DOHH2 (cell line): Measurements from ENCODE around the gene KIRREL3.

Experiments used
- H3F3A ChIP-seq: fragments of 200-600 bp; sonication (generic), shearing (Covaris generic); 2 replicates; pipeline ENCODE4 v1.6.0; 2016; ENCODE audit warnings: antibody characterized with exemption, mild to moderate bottlenecking; ENCODE audit not compliant: control insufficient read depth, insufficient read depth
- H3K27ac ChIP-seq: fragments of 200-600 bp; sonication (generic); 2 replicates; pipeline ENCODE4 v1.5.1; 2014; ENCODE audit warnings: low read depth, mild to moderate bottlenecking, low read length, moderate library complexity
- H3K27me3 ChIP-seq: fragments of 200-600 bp; sonication (generic); 2 replicates; pipeline ENCODE4 v1.6.1; 2014; ENCODE audit warnings: mild to moderate bottlenecking, low read length, mixed read lengths; ENCODE audit not compliant: control insufficient read depth
- H3K36me3 ChIP-seq: fragments of 200-600 bp; sonication (generic); 2 replicates; pipeline ENCODE4 v1.6.1; 2014; ENCODE audit warnings: mild to moderate bottlenecking, low read length, moderate library complexity, mixed read lengths; ENCODE audit not compliant: control insufficient read depth
- H3K4me1 ChIP-seq: fragments of 200-600 bp; sonication (generic); 2 replicates; pipeline ENCODE4 v1.6.1; 2014; ENCODE audit warnings: mild to moderate bottlenecking, low read length, mixed read lengths; ENCODE audit not compliant: control insufficient read depth
- H3K4me2 ChIP-seq: fragments of 200-600 bp; sonication (generic); 2 replicates; pipeline ENCODE4 v1.6.0; 2014; ENCODE audit warnings: mild to moderate bottlenecking, low read length, moderate library complexity
- H3K4me3 ChIP-seq: fragments of 200-600 bp; sonication (generic); 2 replicates; pipeline ENCODE4 v1.5.1; 2014; ENCODE audit warnings: mild to moderate bottlenecking, low read length, mixed read lengths
- H3K79me2 ChIP-seq: fragments of 200-600 bp; sonication (generic); 2 replicates; pipeline ENCODE4 v1.6.1; 2014; ENCODE audit warnings: mild to moderate bottlenecking, low read length, mixed read lengths; ENCODE audit not compliant: control insufficient read depth
- H3K9me2 ChIP-seq: fragments of 200-600 bp; sonication (generic); replicated peaks from 2 replicates; pipeline ENCODE4 v1.6.1; 2014; ENCODE audit warnings: mild to moderate bottlenecking, low read length, mixed read lengths; ENCODE audit not compliant: control insufficient read depth
- H3K9me3 ChIP-seq: fragments of 200-600 bp; sonication (generic); 2 replicates; pipeline ENCODE4 v1.6.1; 2014; ENCODE audit warnings: antibody characterized with exemption, low read length, mixed read lengths; ENCODE audit not compliant: control insufficient read depth, insufficient read depth
- H4K20me1 ChIP-seq: fragments of 200-600 bp; sonication (generic); 2 replicates; pipeline ENCODE4 v1.6.0; 2014; ENCODE audit warnings: low read depth, mild to moderate bottlenecking, antibody characterized with exemption, low read length, moderate library complexity; ENCODE audit not compliant: control insufficient read depth, insufficient read depth
- CTCF ChIP-seq: fragments of 200-600 bp; sonication (generic); IDR thresholded peaks from one replicate; pipeline ENCODE4 v1.5.1; 2014; ENCODE audit warnings: antibody characterized with exemption, mild to moderate bottlenecking, low read depth, low read length; ENCODE audit not compliant: poor library complexity, severe bottlenecking
- EZH2phosphoT487 ChIP-seq: fragments of 200-600 bp; sonication (generic); IDR thresholded peaks from 2 replicates; pipeline ENCODE4 v1.6.1; 2017; ENCODE audit warnings: borderline replicate concordance, mild to moderate bottlenecking, antibody characterized with exemption, low read length, moderate library complexity, mixed read lengths

The KIRREL3 gene

GRCh38 chr11:126518071-126518971 is 482.2 kb downstream of the KIRREL3 start:
- Histone ChIP-seq H3K9me3 (no peaks in the 10 kb centered on the region), H3K27me3 (no peaks in the 10 kb centered on the region; the same call in 1 of the 2 replicates), H3F3A (no peaks in the 10 kb centered on the region), H3K9me2 (no peaks in the 10 kb centered on the region), H4K20me1 (no peaks in the 10 kb centered on the region), H3K4me3 (no peak overlapping the region), H3K4me1 (no peaks in the 10 kb centered on the region), H3K4me2 (no peak overlapping the region), H3K27ac (no peak overlapping the region), H3K79me2 (no peaks in the 10 kb centered on the region), H3K36me3 (no peaks in the 10 kb centered on the region)
- no peak for TF ChIP-seq EZH2phosphoT487
- no peak for TF ChIP-seq CTCF

GRCh38 chr11:126515501-126515900 is 485.1 kb downstream of the KIRREL3 start:
- H3K4me1 ChIP-seq: no peaks in the 10 kb centered on the region
- H3K27ac ChIP-seq: no peak overlapping the region
- no peaks in the 10 kb centered on the region for H3F3A ChIP-seq
- H3K4me2 ChIP-seq: no peak overlapping the region
- no peak for TF ChIP-seq CTCF
- TF ChIP-seq EZH2phosphoT487: no peak
- no peaks in the 10 kb centered on the region for H3K36me3 ChIP-seq
- H3K9me2 ChIP-seq: no peaks in the 10 kb centered on the region
- no peaks in the 10 kb centered on the region; the same call in 1 of the 2 replicates for H3K27me3 ChIP-seq
- H4K20me1 ChIP-seq: no peaks in the 10 kb centered on the region
- no peak overlapping the region for H3K4me3 ChIP-seq
- no peaks in the 10 kb centered on the region for H3K79me2 ChIP-seq
- no peaks in the 10 kb centered on the region for H3K9me3 ChIP-seq

- Histone ChIP-seq H3K4me2 (no peak overlapping the region), H3K79me2 (no peaks in the 10 kb centered on the region), H3K27ac (no peak overlapping the region), H3F3A (no peaks in the 10 kb centered on the region), H3K36me3 (no peaks in the 10 kb centered on the region), H3K9me3 (no peaks in the 10 kb centered on the region), H4K20me1 (no peaks in the 10 kb centered on the region), H3K4me3 (no peak overlapping the region), H3K9me2 (no peaks in the 10 kb centered on the region), H3K4me1 (no peaks in the 10 kb centered on the region), H3K27me3 (no peaks in the 10 kb centered on the region; the same call in 1 of the 2 replicates)
- no peak for TF ChIP-seq EZH2phosphoT487
These were observed 486.4 kb downstream of the KIRREL3 start for GRCh38 chr11:126514061-126514693.
